Endothelial cell of umbilical vein (primary cell): ENCODE results near the gene FMO2. TPM values are rescaled to one million over a fixed set of nuclear protein-coding genes. Genes with fewer than 3 reads are reported as not detected.

Experiments used
- BruUV-seq: library from RNA; stranded (reverse); fragments of 400-500 nt; replicated peaks from 2 replicates; lab custom pipeline; 2021; lab: Mats Ljungman, UMichigan
- CTCF ChIA-PET: fragments of 300-600, 350-600 bp; sonication (Branson Sonifier 250); formaldehyde crosslinking; loops from one replicate; lab custom pipeline; 2021; ENCODE audit warnings: antibody characterized with exemption, inconsistent platforms; lab: Charles Lee
- POLR2A ChIA-PET: fragments of 300-600, 350-600 bp; sonication (Branson Sonifier 250); formaldehyde crosslinking; loops from one replicate; lab custom pipeline; 2021; ENCODE audit warnings: antibody characterized with exemption, inconsistent platforms; lab: Charles Lee
- DNase-seq: peaks from one replicate; pipeline ENCODE4 v3.0.0-alpha.2; 2011; ENCODE audit warnings: low read depth, low spot score
- FAIRE-seq: peaks from 2 replicates; lab custom pipeline; 2011; peaks lifted over from hg19 to GRCh38; lab: Jason Lieb, UNC
- H2AFZ ChIP-seq: 2 replicates; pipeline ENCODE4 v1.6.0; 2012; ENCODE audit warnings: low read depth, low read length, control low read depth, inconsistent platforms
- H3K27ac ChIP-seq: 2 replicates; pipeline ENCODE4 v1.5.1; 2011; ENCODE audit warnings: low read depth, mild to moderate bottlenecking, control low read depth, low read length, moderate library complexity; ENCODE audit not compliant: insufficient read depth
- H3K27me3 ChIP-seq, 2 experiments: 2 replicates each; pipeline versions ENCODE4 v1.6.0 to v1.6.1; 2011; ENCODE audit warnings: low read length in 2 of 2, mixed read lengths in 1 of 2; ENCODE audit not compliant: control insufficient read depth in 2 of 2, insufficient read depth in 2 of 2
- H3K36me3 ChIP-seq, 2 experiments: 2 replicates in 1 of 2; 3 replicates in 1 of 2; pipeline ENCODE4 v1.5.1; 2011; ENCODE audit warnings: low read length in 2 of 2, mild to moderate bottlenecking in 1 of 2, moderate library complexity in 1 of 2; ENCODE audit not compliant: control insufficient read depth in 2 of 2, insufficient read depth in 2 of 2; ENCODE audit errors: extremely low read depth in 1 of 2
- H3K4me1 ChIP-seq: 3 replicates; pipeline ENCODE4 v1.5.1; 2011; ENCODE audit warnings: mild to moderate bottlenecking, low read length; ENCODE audit not compliant: control insufficient read depth, insufficient read depth; ENCODE audit errors: extremely low read depth
- H3K4me2 ChIP-seq: 2 replicates; pipeline ENCODE4 v1.6.1; 2011; ENCODE audit warnings: low read length, control low read depth, mixed read lengths; ENCODE audit not compliant: insufficient read depth
- H3K4me3 ChIP-seq, 3 experiments: fragments of 200-600 bp in 1 of 3; sonication (generic), shearing (Covaris generic) in 1 of 3; replicated peaks in 1 of 3; 2 replicates each; pipeline ENCODE4 v1.5.1; 2011 to 2016; ENCODE audit warnings: control low read depth in 3 of 3, low read length in 3 of 3, mild to moderate bottlenecking in 2 of 3, inconsistent platforms in 1 of 3, low read depth in 1 of 3, moderate library complexity in 1 of 3; ENCODE audit not compliant: insufficient read depth in 1 of 3
- H3K79me2 ChIP-seq: 2 replicates; pipeline ENCODE4 v1.6.0; 2012; ENCODE audit warnings: low read length, inconsistent platforms; ENCODE audit not compliant: control insufficient read depth, insufficient read depth
- H3K9ac ChIP-seq: replicated peaks from 2 replicates; pipeline ENCODE3; 2011; ENCODE audit warnings: low read length, control low read depth; ENCODE audit not compliant: insufficient read depth; ENCODE audit errors: extremely low read depth
- H3K9me1 ChIP-seq: replicated peaks from 3 replicates; pipeline ENCODE4 v1.6.0; 2011; ENCODE audit warnings: mild to moderate bottlenecking, low read length; ENCODE audit not compliant: control insufficient read depth, insufficient read depth; ENCODE audit errors: extremely low read depth
- H3K9me3 ChIP-seq: replicated peaks from 2 replicates; pipeline ENCODE4 v1.5.1; 2012; ENCODE audit warnings: low read length, inconsistent platforms; ENCODE audit not compliant: control insufficient read depth, insufficient read depth
- H4K20me1 ChIP-seq: replicated peaks from 2 replicates; pipeline ENCODE3; 2011; ENCODE audit warnings: mild to moderate bottlenecking, low read length; ENCODE audit not compliant: control insufficient read depth, insufficient read depth; ENCODE audit errors: extremely low read depth
- CTCF ChIP-seq, 2 donors: IDR thresholded peaks; 1 replicate in 1 of 2; 2 replicates in 1 of 2; pipeline ENCODE4 v1.5.1; 2011; ENCODE audit warnings: low read length in 2 of 2, mild to moderate bottlenecking in 2 of 2, moderate library complexity in 2 of 2, control low read depth in 1 of 2, inconsistent platforms in 1 of 2, low read depth in 1 of 2; ENCODE audit not compliant: insufficient read depth in 1 of 2; ENCODE audit errors: extremely low read depth in 1 of 2
- EZH2 ChIP-seq: IDR thresholded peaks from 2 replicates; pipeline ENCODE4 v1.6.1; 2012; ENCODE audit warnings: borderline replicate concordance, low read depth, mild to moderate bottlenecking, moderate library complexity, low read length, inconsistent platforms; ENCODE audit not compliant: severe bottlenecking
- FOS ChIP-seq: IDR thresholded peaks from 2 replicates; pipeline ENCODE4 v1.6.1; 2011; ENCODE audit warnings: mild to moderate bottlenecking, low read length, moderate library complexity, borderline replicate concordance; ENCODE audit not compliant: insufficient read depth
- GATA2 ChIP-seq: IDR thresholded peaks from 2 replicates; pipeline ENCODE4 v1.7.0; 2011; ENCODE audit warnings: low read depth, mild to moderate bottlenecking, moderate library complexity, mixed read lengths, low read length; ENCODE audit not compliant: insufficient read length, insufficient read depth
- JUN ChIP-seq: IDR thresholded peaks from 2 replicates; pipeline ENCODE4 v1.6.1; 2011; ENCODE audit warnings: borderline replicate concordance, low read depth; ENCODE audit not compliant: insufficient read length, insufficient read depth
- MAX ChIP-seq: IDR thresholded peaks from 2 replicates; pipeline ENCODE4 v1.6.1; 2011; ENCODE audit not compliant: insufficient read depth, insufficient read length
- MYC ChIP-seq: IDR thresholded peaks from one replicate; pipeline ENCODE4 v1.6.1; 2011; ENCODE audit warnings: mild to moderate bottlenecking, low read depth, low read length
- POLR2A ChIP-seq: IDR thresholded peaks from 2 replicates; pipeline ENCODE4 v1.6.1; 2012; ENCODE audit warnings: low read depth, mild to moderate bottlenecking, control low read depth, low read length
- POLR2AphosphoS5 ChIP-seq: IDR thresholded peaks from 2 replicates; pipeline ENCODE4 v1.6.1; 2012; ENCODE audit warnings: low read depth, mild to moderate bottlenecking, control low read depth, low read length, moderate library complexity; ENCODE audit not compliant: insufficient read depth
- dilution Hi-C: fragments of 300-500 bp; cut with MboI; formaldehyde crosslinking; loops from one replicate; pipeline ENCODE4 v1.15.0; 2019; ENCODE audit warnings: low sequenced_read_pairs; ENCODE audit not compliant: extremely low pct_ligation_motif_present
- intact Hi-C: fragments of 100-400 bp; cut with micrococcal nuclease; formaldehyde crosslinking; loops from one replicate; pipeline ENCODE4 v1.10.0; 2022
- polyA plus RNA-seq, 4 experiments: library from polyadenylated mRNA; depleted of rRNA in 3 of 4; stranded (reverse) in 3 of 4; unstranded in 1 of 4; fragments of >200 nt; gene quantifications; 2 replicates each; pipeline versions ENCODE4 v1.2.1 to v1.2.3, GENCODE V29; 2011 to 2012; ENCODE audit warnings: missing spikeins in 1 of 4
- total RNA-seq: library from RNA; stranded (reverse); gene quantifications from 2 replicates; pipeline ENCODE4 v1.2.3, GENCODE V29; 2021

Gene FMO2
- total and polyA plus RNA-seq, 2 donors (not counting 3 experiments of a cell fraction or from before 2014, with no cell fraction given) = not detected

GRCh38 chr1:171258429-171258828 is 73.3 kb downstream of the FMO2 start:
- H2AFZ ChIP-seq = no peak overlapping the region
- ChIA-PET CTCF (interaction anchor here (0.8 to 2.9 kb wide), 6 partner anchors 11 to 55 kb away, joined by 3 to 19 read pairs (median 3); partner anchors contain the start of gene FMO4), POLR2A (no interaction called here)
- no TSS peak for BruUV-seq
- no peaks in the 10 kb centered on the region for H3K9me3 ChIP-seq
- H3K9ac ChIP-seq = no peak overlapping the region
- dilution Hi-C loops = no loop called here
- H3K4me2 ChIP-seq = no peak overlapping the region
- no peak overlapping the region for H3K27ac ChIP-seq
- H3K9me1 ChIP-seq = no peaks in the 10 kb centered on the region
- no peaks in the 10 kb centered on the region for H3K4me1 ChIP-seq
- intact Hi-C loops = no loop called here
- DNase-seq (no peak), FAIRE-seq (no peak)
- H3K79me2 ChIP-seq = no peaks in the 10 kb centered on the region
- no peaks in the 10 kb centered on the region for H3K27me3 ChIP-seq
- no peaks in the 10 kb centered on the region for H4K20me1 ChIP-seq
- no peak overlapping the region for H3K4me3 ChIP-seq
- no peaks in the 10 kb centered on the region for H3K36me3 ChIP-seq
- TF ChIP-seq CTCF (IDR thresholded peaks at IDR 0.05; ENCODE audit: extremely low read depth in 1 of 2, insufficient read depth in 1 of 2, low read depth in 1 of 2, low read length in 2 of 2) (no peak), POLR2A (no peak), EZH2 (no peak), POLR2AphosphoS5 (no peak), FOS (no peak), JUN (no peak), GATA2 (no peak), MAX (no peak), MYC (no peak)
